ENCODE data around the gene LCN10. TPM values are rescaled to one million over a fixed set of nuclear protein-coding genes. Genes with fewer than 3 reads are reported as not detected.

The LCN10 gene
- total and polyA plus RNA-seq, 2 experiments from 2014 or later: not detected

DNA sequence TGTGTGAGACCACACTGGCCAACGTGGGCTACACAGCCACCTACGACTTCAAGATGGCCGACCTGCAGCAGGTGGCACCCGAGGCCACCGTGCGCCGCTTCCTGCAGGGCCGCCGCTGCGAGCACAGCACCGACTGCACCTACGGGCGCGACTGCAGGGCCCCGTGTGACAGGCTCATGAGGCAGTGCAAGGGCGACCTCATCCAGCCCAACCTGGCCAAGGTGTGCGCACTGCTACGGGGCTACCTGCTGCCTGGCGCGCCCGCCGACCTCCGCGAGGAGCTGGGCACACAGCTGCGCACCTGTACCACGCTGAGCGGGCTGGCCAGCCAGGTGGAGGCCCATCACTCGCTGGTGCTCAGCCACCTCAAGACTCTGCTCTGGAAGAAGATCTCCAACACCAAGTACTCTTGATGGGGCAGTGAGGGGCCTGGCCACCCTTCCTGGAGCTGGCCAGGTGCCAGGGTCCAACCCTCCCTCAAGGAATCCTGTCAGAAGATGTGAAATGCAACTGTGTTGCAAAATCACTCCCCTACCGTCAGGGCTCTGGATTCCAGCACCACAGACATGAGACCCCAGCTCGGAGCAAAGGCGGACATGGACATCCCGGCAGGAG, 19.3 kb downstream of the LCN10 start:
- 90 to 92% methylated on average over 31 to 32 of the region's 32 CpGs for WGBS, 2 experiments (ENCODE audit: low coverage in 1 of 2, low lambda C conversion rate in 2 of 2, missing lambda C conversion rate in 2 of 2)
- H3K79me2 ChIP-seq (ENCODE audit: insufficient read depth): peaks cover 27% of the 10 kb centered on the region

DNA sequence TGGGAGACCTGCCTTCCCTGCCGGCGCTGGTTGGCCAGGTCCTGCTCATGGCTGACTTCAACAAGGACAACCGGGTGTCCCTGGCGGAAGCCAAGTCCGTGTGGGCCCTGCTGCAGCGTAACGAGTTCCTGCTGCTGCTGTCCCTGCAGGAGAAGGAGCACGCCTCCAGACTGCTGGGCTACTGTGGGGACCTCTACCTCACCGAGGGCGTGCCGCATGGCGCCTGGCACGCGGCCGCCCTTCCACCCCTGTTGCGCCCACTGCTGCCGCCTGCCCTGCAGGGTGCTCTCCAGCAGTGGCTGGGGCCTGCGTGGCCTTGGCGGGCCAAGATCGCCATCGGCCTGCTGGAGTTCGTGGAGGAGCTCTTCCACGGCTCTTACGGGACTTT, 19.8 kb downstream of the LCN10 start:
- Histone ChIP-seq H3K4me2 (ENCODE audit: unreplicated experiment) (no peak overlapping the region), H3K79me2 (ENCODE audit: insufficient read depth) (peaks cover 27% of the 10 kb centered on the region), H3K9me2 (ENCODE audit: insufficient read depth) (no peaks in the 10 kb centered on the region), H3K27me3 (replicated peaks; ENCODE audit: insufficient read depth) (no peaks in the 10 kb centered on the region), H3K9ac (no peak overlapping the region), H2AFZ (no peak overlapping the region), H3K27ac (no peak overlapping the region), H3K36me3 (ENCODE audit: low read depth) (peaks cover 15% of the 10 kb centered on the region; the same call in 1 of the 2 replicates), H4K20me1 (ENCODE audit: insufficient read depth) (peaks cover 17% of the 10 kb centered on the region; the same call in 1 of the 2 replicates), H3K9me3 (ENCODE audit: low read depth) (no peaks in the 10 kb centered on the region), H3F3A (ENCODE audit: insufficient read depth) (peaks cover 37% of the 10 kb centered on the region), H3K4me3 (no peak overlapping the region), H3K4me1 (ENCODE audit: insufficient read depth) (peaks cover 23% of the 10 kb centered on the region)
- DNase-seq: no peak
- in situ Hi-C loops (cut with MboI): no loop called here
- WGBS, 2 experiments (ENCODE audit: low coverage in 1 of 2, low lambda C conversion rate in 2 of 2, missing lambda C conversion rate in 2 of 2): 94% methylated on average over 17 to 24 of the region's 24 CpGs
- TF ChIP-seq EZH2phosphoT487 (IDR thresholded peaks at IDR 0.05; ENCODE audit: insufficient read depth, low read depth) (no peak), EZH2 (IDR thresholded peaks at IDR 0.05; ENCODE audit: insufficient read depth, poor library complexity, severe bottlenecking) (no peak)

More for the DNA sequence above, 19.3 kb downstream of the LCN10 start:
- H3K36me3 ChIP-seq (ENCODE audit: low read depth): peaks cover 15% of the 10 kb centered on the region; the same call in 1 of the 2 replicates
- H3K9me3 ChIP-seq (ENCODE audit: low read depth): no peaks in the 10 kb centered on the region
- H3K4me2 ChIP-seq (ENCODE audit: unreplicated experiment): no peak overlapping the region
- H3K9me2 ChIP-seq (ENCODE audit: insufficient read depth): no peaks in the 10 kb centered on the region
- no peaks in the 10 kb centered on the region for H3K27me3 ChIP-seq (replicated peaks; ENCODE audit: insufficient read depth)
- TF ChIP-seq EZH2 (IDR thresholded peaks at IDR 0.05; ENCODE audit: insufficient read depth, poor library complexity, severe bottlenecking) (no peak), EZH2phosphoT487 (IDR thresholded peaks at IDR 0.05; ENCODE audit: insufficient read depth, low read depth) (no peak)
- no peak for DNase-seq
- no peak overlapping the region for H3K27ac ChIP-seq
- no peak overlapping the region for H3K4me3 ChIP-seq
- H3K9ac ChIP-seq: no peak overlapping the region
- peaks cover 17% of the 10 kb centered on the region; the same call in 1 of the 2 replicates for H4K20me1 ChIP-seq (ENCODE audit: insufficient read depth)
- H3F3A ChIP-seq (ENCODE audit: insufficient read depth): peaks cover 37% of the 10 kb centered on the region
- H2AFZ ChIP-seq: no peak overlapping the region
- in situ Hi-C loops (cut with MboI): no loop called here
- peaks cover 23% of the 10 kb centered on the region for H3K4me1 ChIP-seq (ENCODE audit: insufficient read depth)

DNA sequence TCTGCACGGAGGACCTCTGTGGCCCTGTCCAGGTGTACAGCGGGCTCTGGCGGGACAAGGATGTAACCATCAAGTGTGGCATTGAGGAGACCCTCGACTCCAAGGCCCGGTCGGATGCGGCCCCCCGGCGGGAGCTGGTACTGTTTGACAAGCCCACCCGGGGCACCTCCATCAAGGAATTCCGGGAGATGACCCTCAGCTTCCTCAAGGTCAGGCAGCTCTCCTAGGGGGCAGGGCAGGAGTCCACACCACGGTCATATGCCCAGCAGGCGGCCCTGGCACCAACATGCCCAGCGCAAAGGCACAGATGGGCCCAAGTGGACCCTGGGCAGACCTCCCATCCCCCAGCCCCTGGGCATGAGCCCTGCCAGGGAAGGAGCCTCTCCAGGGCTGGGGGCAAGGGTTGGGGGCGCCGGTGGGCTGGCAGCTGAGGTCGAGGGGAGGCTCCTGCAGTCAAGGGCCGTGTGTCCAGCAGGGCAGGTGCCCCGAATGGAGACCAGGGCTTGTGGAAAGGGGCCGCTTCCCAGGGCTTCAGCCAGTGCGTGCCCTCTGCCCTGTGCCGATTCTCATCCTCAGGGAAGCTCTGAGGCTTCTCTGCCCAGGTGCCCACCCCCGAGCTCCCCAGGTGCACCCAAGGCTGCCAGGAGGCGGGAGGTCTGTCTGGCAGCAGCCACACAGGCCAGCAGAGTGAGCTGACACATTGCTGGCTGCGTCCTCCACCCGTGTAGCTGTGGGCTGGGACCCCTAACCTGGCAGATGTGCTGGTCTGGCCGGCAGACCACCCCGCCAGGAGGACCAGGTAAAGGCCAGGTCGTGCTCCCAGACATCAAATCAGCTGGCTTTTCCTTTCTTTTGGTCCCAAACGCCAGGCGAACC, 20.4 kb downstream of the LCN10 start:
- Histone ChIP-seq H3K4me1 (ENCODE audit: insufficient read depth) (peaks cover 23% of the 10 kb centered on the region), H3K36me3 (ENCODE audit: low read depth) (peaks cover 15% of the 10 kb centered on the region; the same call in 1 of the 2 replicates), H3K27me3 (replicated peaks; ENCODE audit: insufficient read depth) (no peaks in the 10 kb centered on the region), H2AFZ (no peak overlapping the region), H3K9me3 (ENCODE audit: low read depth) (no peaks in the 10 kb centered on the region), H3K79me2 (ENCODE audit: insufficient read depth) (peaks cover 22% of the 10 kb centered on the region), H4K20me1 (ENCODE audit: insufficient read depth) (peaks cover 17% of the 10 kb centered on the region; the same call in 1 of the 2 replicates), H3K27ac (no peak overlapping the region), H3K4me2 (ENCODE audit: unreplicated experiment) (no peak overlapping the region), H3K4me3 (no peak overlapping the region), H3F3A (ENCODE audit: insufficient read depth) (peaks cover 37% of the 10 kb centered on the region), H3K9ac (no peak overlapping the region), H3K9me2 (ENCODE audit: insufficient read depth) (no peaks in the 10 kb centered on the region)
- in situ Hi-C loops (cut with MboI): no loop called here
- no peak for DNase-seq
- TF ChIP-seq EZH2phosphoT487 (IDR thresholded peaks at IDR 0.05; ENCODE audit: insufficient read depth, low read depth): no peak
- TF ChIP-seq EZH2 (IDR thresholded peaks at IDR 0.05; ENCODE audit: insufficient read depth, poor library complexity, severe bottlenecking): no peak
- WGBS, 2 experiments (ENCODE audit: low coverage in 1 of 2, low lambda C conversion rate in 2 of 2, missing lambda C conversion rate in 2 of 2): 78 to 85% methylated on average over 25 to 30 of the region's 31 CpGs

DNA sequence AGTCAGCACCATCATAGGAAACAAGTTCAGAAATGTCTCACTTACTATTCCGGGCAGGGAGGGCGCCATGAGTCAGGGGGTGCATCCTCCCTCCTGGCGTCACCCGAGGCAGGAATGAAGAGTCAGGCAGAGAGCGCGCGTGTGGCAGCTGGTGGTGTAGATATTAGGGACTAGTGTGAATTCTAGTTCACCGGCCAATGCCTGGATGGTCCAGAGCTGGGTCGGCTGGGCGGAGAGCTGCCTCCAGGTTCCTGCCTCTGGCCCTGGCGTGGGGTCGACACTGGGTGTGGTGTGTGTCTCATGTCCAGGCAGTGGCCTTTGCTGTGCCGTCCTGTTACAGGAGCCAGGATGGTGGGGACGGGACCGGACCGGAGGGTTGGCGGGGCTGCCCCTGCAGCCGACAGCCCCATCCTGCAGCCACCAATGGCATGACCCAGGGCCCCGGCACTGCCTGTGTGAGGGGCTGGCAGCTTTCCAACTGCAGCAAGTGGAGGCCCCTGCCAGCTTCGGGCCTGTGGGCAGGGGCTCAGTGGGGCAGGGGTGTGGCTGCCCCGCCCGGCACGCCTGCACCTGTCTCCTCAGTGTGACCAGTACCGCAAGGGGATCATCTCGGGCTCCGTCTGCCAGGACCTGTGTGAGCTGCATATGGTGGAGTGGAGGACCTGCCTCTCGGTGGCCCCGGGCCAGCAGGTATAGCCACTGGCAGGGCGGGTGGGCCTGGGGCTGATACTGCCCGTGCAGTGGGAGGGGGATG, 21.2 kb downstream of the LCN10 start:
- H3K9me2 ChIP-seq (ENCODE audit: insufficient read depth): no peaks in the 10 kb centered on the region
- in situ Hi-C loops (cut with MboI): no loop called here
- TF ChIP-seq EZH2 (IDR thresholded peaks at IDR 0.05; ENCODE audit: insufficient read depth, poor library complexity, severe bottlenecking): no peak
- no peak for TF ChIP-seq EZH2phosphoT487 (IDR thresholded peaks at IDR 0.05; ENCODE audit: insufficient read depth, low read depth)
- peaks cover 32% of the 10 kb centered on the region for H3F3A ChIP-seq (ENCODE audit: insufficient read depth)
- peak; percentile 95 for DNase-seq
- H3K9ac ChIP-seq: no peak overlapping the region
- H3K27me3 ChIP-seq (replicated peaks; ENCODE audit: insufficient read depth): no peaks in the 10 kb centered on the region
- peaks cover 15% of the 10 kb centered on the region; the same call in 1 of the 2 replicates for H3K36me3 ChIP-seq (ENCODE audit: low read depth)
- H3K9me3 ChIP-seq (ENCODE audit: low read depth): no peaks in the 10 kb centered on the region
- H3K79me2 ChIP-seq (ENCODE audit: insufficient read depth): peaks cover 13% of the 10 kb centered on the region
- H3K4me1 ChIP-seq (ENCODE audit: insufficient read depth): peaks cover 18% of the 10 kb centered on the region
- H2AFZ ChIP-seq: no peak overlapping the region
- no peak overlapping the region for H3K4me2 ChIP-seq (ENCODE audit: unreplicated experiment)
- H3K4me3 ChIP-seq: no peak overlapping the region
- H3K27ac ChIP-seq: peak overlapping the region; percentile 26; the same call in 1 of the 2 replicates
- peaks cover 17% of the 10 kb centered on the region; the same call in 1 of the 2 replicates for H4K20me1 ChIP-seq (ENCODE audit: insufficient read depth)
- WGBS, 2 experiments (ENCODE audit: low coverage in 1 of 2, low lambda C conversion rate in 2 of 2, missing lambda C conversion rate in 2 of 2): 44 to 49% methylated on average over 28 to 30 of the region's 30 CpGs
